Activated CD4-positive, alpha-beta T cell treated with anti-CD3 and anti-CD28 coated beads, Interleukin-2, Interleukin-4, amounts not matched to agents 100 ng/mL and 50 ng/mL, durations not matched to agents 16 hours and 8 hours (primary cell): Measurements from ENCODE around the gene CYP2U1.
"Not testable (repeated sequence)": the region's sequence is repeated elsewhere in the genome, so short reads cannot be mapped to it uniquely, and the experiment has no call there.

Experiments used
- DNase-seq: peaks from one replicate; pipeline ENCODE4 v3.0.0-alpha.2; 2020; ENCODE audit warnings: low spot score

Gene CYP2U1

DNA sequence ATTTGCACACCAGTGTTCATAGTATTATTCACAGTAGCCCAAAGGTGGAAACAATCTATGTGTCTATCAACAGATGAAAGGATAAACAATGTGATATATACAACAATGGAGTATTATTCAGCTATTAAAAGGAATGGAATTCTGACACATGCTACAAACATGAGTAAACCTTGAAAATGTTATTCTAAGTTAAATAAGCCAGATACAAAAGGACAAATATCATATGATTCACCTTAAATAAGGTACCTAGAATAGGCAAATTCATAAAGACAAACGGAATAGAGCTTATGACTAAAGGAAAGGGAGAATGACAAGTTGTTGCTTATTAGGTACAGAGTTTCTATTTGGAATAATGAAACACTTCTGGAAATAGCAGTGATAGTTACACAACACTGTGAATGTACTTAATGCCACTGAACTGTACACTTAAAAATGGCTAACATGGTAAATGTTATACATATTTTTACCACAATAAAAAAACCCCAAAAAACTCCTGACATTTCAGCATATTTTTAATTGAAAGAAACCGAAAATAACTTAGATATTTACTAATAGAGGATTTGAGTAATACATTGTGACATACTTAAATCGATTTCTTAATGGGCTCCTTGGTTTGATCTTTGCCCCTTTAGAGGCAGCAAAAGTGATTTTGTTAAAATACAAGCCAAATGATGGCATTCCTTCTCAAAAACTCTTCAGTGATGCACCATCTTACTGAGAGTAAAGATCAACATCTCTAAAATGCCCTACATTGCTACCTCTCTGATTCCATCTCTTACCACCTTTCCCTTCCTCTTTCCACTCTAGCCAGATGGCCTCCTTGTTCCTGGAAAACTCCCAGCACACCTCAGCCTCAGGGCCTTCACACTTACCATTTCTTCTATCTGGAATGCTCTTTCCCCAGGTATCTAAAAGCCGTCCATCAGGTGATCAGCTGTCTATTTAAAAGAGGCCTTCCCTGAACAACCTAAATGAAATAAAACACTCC lies 8.6 kb upstream of the CYP2U1 start:
- DNase-seq = no peak

- DNase-seq = not testable (repeated sequence)
Observed at GRCh38 chr4:107925713-107926112, 5.6 kb upstream of the CYP2U1 start.

GRCh38 chr4:107926875-107927274 lies 4.5 kb upstream of the CYP2U1 start:
- DNase-seq = not testable (repeated sequence)

- DNase-seq = peak; percentile 9
Observed at GRCh38 chr4:107931775-107932321, 499 bp downstream of the CYP2U1 start.

DNA sequence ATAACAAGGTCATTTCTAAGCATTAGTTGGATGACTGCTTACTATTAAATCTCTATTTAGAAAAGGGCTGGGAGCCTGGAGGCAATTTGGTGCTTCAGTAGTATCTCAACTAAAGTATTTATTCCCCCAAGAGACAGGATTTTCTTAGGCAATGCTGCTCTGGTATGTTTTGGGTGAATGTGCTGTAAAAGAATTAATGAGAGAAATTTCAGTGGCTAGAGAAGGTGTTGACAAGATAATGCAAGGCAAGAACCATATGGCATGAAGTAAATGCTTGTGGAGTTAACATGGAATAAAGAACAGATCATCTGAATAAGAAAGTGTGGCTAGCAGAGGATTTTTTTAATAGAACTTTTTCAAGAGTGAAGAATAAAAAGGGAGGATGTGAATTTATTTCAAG lies 3.9 kb downstream of the CYP2U1 start:
- DNase-seq = no peak

DNA sequence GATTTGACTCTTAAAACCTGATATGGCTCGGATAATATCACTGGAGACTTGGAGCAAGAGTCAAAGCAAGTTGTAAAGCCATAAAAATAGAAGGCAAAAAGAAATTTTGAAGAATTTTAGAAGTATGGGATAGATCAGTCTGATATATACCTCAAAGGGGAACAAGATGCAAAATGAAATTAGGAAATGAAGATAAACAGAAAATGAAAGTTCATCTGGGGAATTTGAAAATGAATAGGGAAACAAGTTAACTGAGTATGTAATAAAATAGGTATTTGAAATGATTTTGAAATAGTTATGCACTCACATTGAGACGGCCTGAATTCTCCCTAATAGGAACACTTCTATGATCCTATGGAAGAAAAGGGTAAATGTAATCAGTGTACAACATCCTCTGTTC lies 5.7 kb downstream of the CYP2U1 start:
- no peak for DNase-seq

- no peak for DNase-seq
Observed at GRCh38 chr4:107939307-107939706, 8.0 kb downstream of the CYP2U1 start.

GRCh38 chr4:107945809-107946208 lies 14.5 kb downstream of the CYP2U1 start:
- DNase-seq = no peak

- no peak for DNase-seq
Observed at GRCh38 chr4:107950746-107951540, 19.6 kb downstream of the CYP2U1 start.

GRCh38 chr4:107951551-107951950 lies 20.2 kb downstream of the CYP2U1 start:
- no peak for DNase-seq

DNA sequence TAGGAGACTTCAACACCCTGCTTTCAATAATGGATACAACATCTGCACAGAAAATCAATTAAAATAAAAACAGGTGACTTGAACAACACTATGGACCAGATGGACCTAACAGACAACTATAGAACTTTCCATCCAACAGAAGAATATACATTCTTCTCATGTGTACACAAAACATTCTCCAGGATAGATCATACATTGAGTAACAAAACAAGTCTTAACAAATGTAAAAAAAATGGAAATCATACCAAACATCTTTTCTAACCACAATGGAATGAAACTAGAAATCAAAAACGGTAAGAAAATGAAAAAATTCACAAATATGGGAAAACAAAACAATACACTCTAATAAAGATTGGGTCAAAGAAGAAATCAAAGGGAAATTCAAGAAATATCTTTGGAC lies 24.7 kb downstream of the CYP2U1 start:
- no peak for DNase-seq

DNA sequence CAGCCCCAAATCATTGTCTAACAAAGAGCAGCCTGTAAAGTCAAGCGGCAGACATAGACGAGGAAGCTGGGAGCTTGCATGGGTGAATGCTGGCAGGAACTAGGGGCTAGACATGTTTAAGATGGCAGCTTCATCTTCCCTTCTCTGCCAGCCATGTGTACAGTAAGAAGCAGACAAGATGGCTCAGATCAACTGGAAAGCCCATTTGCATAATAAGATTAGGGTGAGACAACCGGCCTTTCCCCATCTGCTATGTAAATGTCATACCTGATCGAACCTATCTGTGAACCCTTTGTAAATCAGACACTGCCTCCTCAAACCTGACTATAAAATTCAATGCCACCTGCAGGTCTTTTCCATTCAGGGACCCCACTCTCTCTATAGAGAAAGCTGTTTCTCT lies 35.6 kb downstream of the CYP2U1 start:
- no peak for DNase-seq

DNA sequence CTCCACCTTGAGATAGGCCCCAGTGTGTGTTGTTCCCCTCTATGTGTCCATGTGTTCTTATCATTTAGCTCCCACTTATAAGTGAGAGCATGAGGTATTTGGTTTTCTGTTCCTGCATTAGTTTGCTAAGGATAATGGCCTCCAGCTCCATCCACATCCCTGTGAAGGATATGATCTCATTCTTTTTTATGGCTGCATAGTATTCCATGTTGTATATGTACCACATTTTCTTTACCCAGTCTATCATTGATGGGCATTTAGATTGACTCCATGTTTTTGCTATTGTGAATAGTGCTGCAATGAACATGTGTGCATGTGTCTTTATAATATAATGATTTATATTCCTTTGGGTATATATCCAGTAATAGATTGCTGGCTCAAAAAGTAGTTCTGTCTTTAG lies 36.2 kb downstream of the CYP2U1 start:
- DNase-seq = not testable (repeated sequence)

- not testable (repeated sequence) for DNase-seq
Observed at GRCh38 chr4:107967921-107968320, 36.6 kb downstream of the CYP2U1 start.

GRCh38 chr4:107970063-107970798 lies 38.9 kb downstream of the CYP2U1 start:
- DNase-seq = no peak

GRCh38 chr4:107972605-107973004 lies 41.3 kb downstream of the CYP2U1 start:
- DNase-seq = no peak

GRCh38 chr4:107974523-107974922 lies 43.2 kb downstream of the CYP2U1 start:
- no peak for DNase-seq

DNA sequence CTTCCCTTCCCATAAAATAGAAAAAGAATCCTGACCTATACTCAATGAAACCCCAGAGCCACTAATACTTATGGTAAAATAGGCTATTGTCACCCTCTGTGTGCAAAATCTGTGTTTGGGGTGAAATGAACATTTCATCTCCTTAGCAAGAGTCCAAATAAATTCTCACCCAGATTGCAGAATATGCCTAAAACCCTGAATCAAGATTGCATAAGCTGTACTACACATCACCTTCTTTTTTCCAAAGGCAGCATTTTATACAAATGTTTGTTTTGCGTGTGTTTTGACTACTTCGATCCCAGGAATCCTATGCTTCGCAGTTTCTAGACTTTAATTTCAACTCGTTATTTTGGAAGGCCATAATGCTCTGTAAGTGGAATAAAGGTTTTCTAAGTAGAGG lies 46.1 kb downstream of the CYP2U1 start:
- DNase-seq = no peak

DNA sequence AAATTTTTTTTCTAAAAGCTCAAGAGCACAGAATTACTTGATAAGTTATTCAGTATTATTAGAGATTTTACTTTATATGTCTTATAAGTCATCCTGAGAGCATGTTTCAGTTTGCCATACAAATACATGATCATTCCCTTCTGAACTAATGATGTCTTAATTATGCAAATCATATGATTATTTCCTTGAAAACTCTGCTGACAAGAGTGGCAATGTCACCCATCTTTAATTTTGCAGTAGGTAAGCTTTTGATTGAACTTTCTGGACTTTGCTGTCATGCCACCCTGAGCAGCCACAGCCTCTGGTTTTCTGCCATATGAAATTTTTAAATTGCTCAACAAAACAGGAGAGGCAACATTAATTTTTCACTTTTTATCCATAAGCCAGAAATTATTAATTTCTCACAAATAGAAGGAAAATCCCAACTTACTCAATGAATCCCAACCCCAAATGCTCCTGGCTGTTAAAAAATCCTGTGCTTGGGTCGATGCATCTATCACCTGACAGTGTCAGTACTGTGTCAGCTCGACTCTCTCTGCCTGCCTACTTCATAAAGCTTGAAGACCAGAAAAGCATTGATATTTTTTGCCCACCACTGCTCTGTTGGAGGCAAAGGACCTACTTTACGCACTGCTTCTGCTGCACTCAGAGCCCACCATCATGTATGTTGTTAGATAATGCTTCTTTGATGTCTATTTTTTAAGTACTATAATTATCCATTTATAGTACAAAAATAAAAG lies 46.8 kb downstream of the CYP2U1 start:
- DNase-seq = no peak

DNA sequence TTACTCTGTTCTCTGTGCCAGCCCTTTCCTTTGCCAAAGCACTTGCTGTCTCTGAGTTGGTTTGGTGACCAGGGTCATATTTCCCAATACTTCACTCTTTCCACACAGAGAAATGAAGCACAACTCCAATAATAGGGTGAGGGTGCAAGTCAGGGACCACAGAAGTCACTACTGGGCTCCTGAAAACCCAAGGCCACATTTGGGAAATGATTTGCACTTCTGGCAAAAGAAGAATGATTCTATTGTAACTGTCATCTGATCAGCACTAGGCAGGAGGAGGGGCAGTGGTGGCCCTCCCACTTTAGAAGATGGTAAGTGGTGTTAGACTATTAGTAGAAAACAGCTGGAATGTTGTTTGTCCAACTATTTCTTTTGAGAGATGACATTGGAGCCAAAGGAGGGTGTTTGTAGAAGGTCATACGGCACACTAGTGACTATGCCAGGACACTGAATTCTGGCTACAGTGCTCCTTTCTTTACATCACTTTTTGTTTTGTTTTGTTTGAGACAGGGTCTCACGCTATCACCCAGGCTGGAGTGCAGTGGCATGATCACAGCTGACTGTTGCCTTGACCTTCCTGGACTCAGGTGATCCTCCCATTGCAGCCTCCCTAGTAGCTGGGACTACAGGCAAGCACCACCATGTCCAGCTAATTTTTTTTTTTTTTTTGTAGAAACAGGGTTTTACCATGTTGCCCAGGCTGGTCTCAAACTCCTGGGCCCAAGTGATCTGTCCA lies 47.5 kb downstream of the CYP2U1 start:
- DNase-seq = no peak
